Measurements from ENCODE around the gene CMTR1.

GRCh38 chr6:37491171-37491829, 58.3 kb downstream of the CMTR1 start:
- TF ChIP-seq POLR2A (IDR thresholded peaks at IDR 0.05) (no peak), CTCF (IDR thresholded peaks at IDR 0.05) (no peak)

Measured in suprapubic skin (tissue), 3 donors.